HepG2 (cell line): Measurements from ENCODE around the gene ABI3. TPM values are rescaled to one million over a fixed set of nuclear protein-coding genes. Genes with fewer than 3 reads are reported as not detected.
A peak's percentile ranks its signal among the peaks of the same experiment; 100 is the strongest.

ENCODE experiments used
- CHD2 ChIP-seq: IDR thresholded peaks from 2 replicates; pipeline ENCODE4 v1.6.1; 2011; ENCODE audit warnings: low read depth, low read length, improper control_type of control experiment
- EEA1 ChIP-seq: sonication (generic); formaldehyde crosslinking; IDR thresholded peaks from 2 replicates; pipeline ENCODE4 v1.5.1; 2020; ENCODE audit warnings: mild to moderate bottlenecking, missing genetic modification reagents, borderline replicate concordance
- FIP1L1 ChIP-seq: fragments of 200-400 bp; formaldehyde crosslinking; IDR thresholded peaks from 2 replicates; pipeline ENCODE4 v1.6.1; 2018; ENCODE audit warnings: low read depth, mild to moderate bottlenecking, low read length, moderate library complexity, borderline replicate concordance; ENCODE audit not compliant: insufficient read depth
- IKZF1 ChIP-seq: fragments of 450-650 bp; IDR thresholded peaks from 2 replicates; pipeline ENCODE4 v1.7.1; 2016
- IRF2 ChIP-seq: IDR thresholded peaks from 2 replicates; pipeline ENCODE4 v1.6.1; 2018; ENCODE audit warnings: missing genetic modification reagents, missing compliant biosample characterization
- MZF1 ChIP-seq: sonication (generic); formaldehyde crosslinking; IDR thresholded peaks from 2 replicates; pipeline ENCODE4 v1.8.1; 2023; ENCODE audit warnings: mild to moderate bottlenecking, missing genetic modification reagents, borderline replicate concordance
- NRL ChIP-seq: sonication (generic); formaldehyde crosslinking; IDR thresholded peaks from 2 replicates; pipeline ENCODE4 v1.5.0; 2020; ENCODE audit warnings: missing genetic modification reagents, mild to moderate bottlenecking, moderate library complexity, borderline replicate concordance
- PAF1 ChIP-seq: IDR thresholded peaks from 2 replicates; pipeline ENCODE4 v1.6.1; 2016; ENCODE audit warnings: missing genetic modification reagents, missing compliant biosample characterization
- RBFOX2 ChIP-seq: fragments of 200-400 bp; formaldehyde crosslinking; IDR thresholded peaks from 2 replicates; pipeline ENCODE4 v1.6.1; 2017; ENCODE audit warnings: low read depth, mild to moderate bottlenecking, low read length
- RXRA ChIP-seq: sonication (generic); formaldehyde crosslinking; IDR thresholded peaks from 2 replicates; pipeline ENCODE4 v1.5.1; 2020; ENCODE audit warnings: missing genetic modification reagents
- TAF15 ChIP-seq: fragments of 200-400 bp; formaldehyde crosslinking; IDR thresholded peaks from one replicate; pipeline ENCODE4 v1.6.1; 2018; ENCODE audit warnings: mild to moderate bottlenecking, low read depth, low read length; ENCODE audit not compliant: poor library complexity, severe bottlenecking
- TCF7L2 ChIP-seq: IDR thresholded peaks from 2 replicates; pipeline ENCODE4 v1.6.1; 2011; ENCODE audit warnings: mild to moderate bottlenecking, low read depth, low read length, moderate library complexity
- ZBTB38 ChIP-seq: sonication (generic); formaldehyde crosslinking; IDR thresholded peaks from 2 replicates; pipeline ENCODE4 v1.5.1; 2020; ENCODE audit warnings: mild to moderate bottlenecking, missing genetic modification reagents
- ZFX ChIP-seq: sonication (generic); formaldehyde crosslinking; IDR thresholded peaks from 2 replicates; pipeline ENCODE4 v1.4.0; 2020; ENCODE audit warnings: mild to moderate bottlenecking, low read depth, missing genetic modification reagents, moderate library complexity
- ZNF205 ChIP-seq: IDR thresholded peaks from 2 replicates; pipeline ENCODE4 v1.6.1; 2018; ENCODE audit warnings: missing biosample characterization, missing genetic modification reagents
- ZNF234 ChIP-seq: sonication (generic); formaldehyde crosslinking; conservative IDR thresholded peaks from 2 replicates; pipeline ENCODE4 v1.5.1; 2020; ENCODE audit warnings: mild to moderate bottlenecking, missing genetic modification reagents
- ZNF253 ChIP-seq: sonication (generic); formaldehyde crosslinking; IDR thresholded peaks from 2 replicates; pipeline ENCODE4 v1.8.0; 2022; ENCODE audit warnings: mild to moderate bottlenecking, missing genetic modification reagents, borderline replicate concordance
- ZNF326 ChIP-seq: sonication (generic); formaldehyde crosslinking; IDR thresholded peaks from 2 replicates; pipeline ENCODE4 v1.4.0; 2020; ENCODE audit warnings: missing genetic modification reagents, borderline replicate concordance
- ZNF501 ChIP-seq: sonication (generic); formaldehyde crosslinking; IDR thresholded peaks from 2 replicates; pipeline ENCODE4 v1.5.1; 2020; ENCODE audit warnings: mild to moderate bottlenecking, moderate library complexity, missing genetic modification reagents
- ZNF816 ChIP-seq: sonication (generic); formaldehyde crosslinking; IDR thresholded peaks from 2 replicates; pipeline ENCODE4 v1.8.0; 2022; ENCODE audit warnings: missing genetic modification reagents, mild to moderate bottlenecking, borderline replicate concordance
- ZSCAN22 ChIP-seq: sonication (generic); formaldehyde crosslinking; IDR thresholded peaks from 2 replicates; pipeline ENCODE4 v1.4.0; 2020; ENCODE audit warnings: mild to moderate bottlenecking, missing genetic modification reagents
- polyA plus RNA-seq, 8 experiments: library from polyadenylated mRNA; depleted of rRNA in 3 of 8; stranded (reverse) in 7 of 8; unstranded in 1 of 8; fragments of >200 nt; fragmentation: Illumina TruSeq in 4 of 8; extraction: Trizol in 4 of 8; gene quantifications; 2 replicates each; pipeline versions ENCODE4 v1.2.1 to v1.2.3, GENCODE V29; 2011 to 2016; ENCODE audit warnings: low read depth in 4 of 8, missing spikeins in 1 of 8, mixed read lengths in 1 of 8; ENCODE audit not compliant: insufficient read depth in 1 of 8
- total RNA-seq, 5 experiments: library from RNA; depleted of rRNA; stranded (reverse); fragments of >200 nt; fragmentation: Illumina TruSeq; extraction: Trizol; gene quantifications; 2 replicates each; pipeline ENCODE4 v1.2.3, GENCODE V29; 2016; ENCODE audit warnings: low read depth in 1 of 5
- TF ChIP-seq, protein P1 (sequence below): sonication (generic); formaldehyde crosslinking; IDR thresholded peaks from 2 replicates; pipeline ENCODE4 v1.8.1; 2023; ENCODE audit warnings: mild to moderate bottlenecking, inconsistent platforms, moderate library complexity, missing genetic modification reagents, borderline replicate concordance
- TF ChIP-seq, protein P2 (sequence below): IDR thresholded peaks from 2 replicates; pipeline ENCODE4 v1.6.1; 2016; ENCODE audit warnings: low read depth, borderline replicate concordance
- TF ChIP-seq, protein P3 (sequence below): sonication (generic); formaldehyde crosslinking; IDR thresholded peaks from 2 replicates; pipeline ENCODE4 v1.8.0; 2023; ENCODE audit warnings: mild to moderate bottlenecking, missing genetic modification reagents

ABI3 gene
- total and polyA plus RNA-seq, 2 of the 13 experiments (the other 11 are each of a cell fraction or from before 2014, with no cell fraction given) = not detected

DNA sequence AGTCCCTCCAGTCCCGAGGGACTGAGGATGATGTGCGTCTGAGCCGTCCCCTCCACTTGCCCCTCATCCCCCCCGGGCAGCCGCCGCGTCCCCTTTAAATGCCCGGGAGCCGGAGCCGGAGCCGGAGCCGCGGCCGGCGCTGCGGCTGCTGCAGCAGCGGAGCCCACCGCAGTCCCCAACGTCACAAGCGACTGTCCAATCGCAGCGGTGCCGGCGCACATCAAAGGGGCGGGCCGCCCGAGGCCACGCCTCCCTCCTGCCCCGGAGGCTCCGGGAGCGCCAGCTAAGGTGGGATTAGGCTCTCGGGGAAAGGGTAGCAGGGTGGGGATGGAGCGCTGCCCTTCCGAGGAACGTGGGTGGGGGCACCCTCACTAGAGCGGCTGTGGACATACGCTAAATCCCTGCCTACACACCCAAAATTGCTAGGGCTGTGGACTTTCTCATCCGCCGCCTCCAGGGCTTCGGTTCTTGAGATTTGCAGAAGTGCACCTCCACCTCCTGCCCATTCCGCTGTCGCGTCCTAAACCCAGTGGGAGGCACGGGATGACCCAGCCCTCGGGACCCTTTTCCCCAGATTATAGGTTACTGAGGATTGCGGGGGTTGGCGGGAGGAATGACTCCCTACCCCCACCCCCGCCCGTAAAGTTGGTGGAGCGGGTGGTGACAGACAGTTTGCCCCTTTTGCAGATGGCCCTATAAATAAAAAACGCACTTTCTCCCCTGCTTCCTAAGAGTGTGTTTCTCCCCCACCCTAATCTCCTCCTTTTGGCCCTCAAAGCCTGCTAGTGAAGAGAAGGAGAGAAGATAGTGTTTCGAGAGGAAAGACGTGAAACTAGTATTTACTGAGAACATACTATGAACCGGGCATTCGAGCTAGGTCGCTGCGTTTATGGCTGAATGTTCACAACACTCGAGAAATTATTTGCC, 20.4 kb downstream of the ABI3 start, which contains the start of gene PHOSPHO1 (continued):
- TF ChIP-seq ZNF253 (CRISPR knock-in tag) (no peak), ZFX (no peak), IKZF1 (no peak), TAF15 (no peak), CHD2 (no peak), RBFOX2 (no peak), IRF2 (CRISPR knock-in tag) (no peak), RXRA (peak; percentile 31; the same call in 1 of the 2 replicates), MZF1 (CRISPR knock-in tag) (no peak), ZBTB38 (CRISPR knock-in tag) (no peak), TCF7L2 (peak; percentile 51; the same call in 1 of the 2 replicates), PAF1 (CRISPR knock-in tag) (no peak), NRL (CRISPR knock-in tag) (peak; percentile 59; the same call in 1 of the 2 replicates), ZNF501 (CRISPR knock-in tag) (peak; percentile 52), ZNF234 (CRISPR knock-in tag) (no peak), FIP1L1 (no peak), EEA1 (CRISPR knock-in tag) (no peak), ZSCAN22 (CRISPR knock-in tag) (no peak), ZNF205 (no peak), ZNF326 (no peak), ZNF816 (CRISPR knock-in tag) (no peak)
- TF ChIP-seq, protein P1, sequence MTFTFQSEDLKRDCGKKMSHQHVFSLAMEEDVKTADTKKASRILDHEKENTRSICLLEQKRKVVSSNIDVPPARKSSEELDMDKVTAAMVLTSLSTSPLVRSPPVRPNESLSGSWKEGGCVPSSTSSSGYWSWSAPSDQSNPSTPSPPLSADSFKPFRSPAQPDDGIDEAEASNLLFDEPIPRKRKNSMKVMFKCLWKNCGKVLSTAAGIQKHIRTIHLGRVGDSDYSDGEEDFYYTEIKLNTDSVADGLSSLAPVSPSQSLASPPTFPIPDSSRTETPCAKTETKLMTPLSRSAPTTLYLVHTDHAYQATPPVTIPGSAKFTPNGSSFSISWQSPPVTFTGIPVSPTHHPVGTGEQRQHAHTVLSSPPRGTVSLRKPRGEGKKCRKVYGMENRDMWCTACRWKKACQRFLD = no peak
- TF ChIP-seq, protein P2, sequence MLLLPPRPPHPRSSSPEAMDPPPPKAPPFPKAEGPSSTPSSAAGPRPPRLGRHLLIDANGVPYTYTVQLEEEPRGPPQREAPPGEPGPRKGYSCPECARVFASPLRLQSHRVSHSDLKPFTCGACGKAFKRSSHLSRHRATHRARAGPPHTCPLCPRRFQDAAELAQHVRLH (CRISPR knock-in tag) = no peak
- TF ChIP-seq, protein P3, sequence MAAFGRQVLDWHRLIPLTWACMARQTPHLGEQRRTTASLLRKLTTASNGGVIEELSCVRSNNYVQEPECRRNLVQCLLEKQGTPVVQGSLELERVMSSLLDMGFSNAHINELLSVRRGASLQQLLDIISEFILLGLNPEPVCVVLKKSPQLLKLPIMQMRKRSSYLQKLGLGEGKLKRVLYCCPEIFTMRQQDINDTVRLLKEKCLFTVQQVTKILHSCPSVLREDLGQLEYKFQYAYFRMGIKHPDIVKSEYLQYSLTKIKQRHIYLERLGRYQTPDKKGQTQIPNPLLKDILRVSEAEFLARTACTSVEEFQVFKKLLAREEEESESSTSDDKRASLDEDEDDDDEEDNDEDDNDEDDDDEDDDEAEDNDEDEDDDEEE = 0 out of 2 replicates have a peak, but pooled peaks have one; percentile 38
